DND-41 (cell line): ENCODE results near the gene AKAP5.

Experiments
- ATAC-seq: fragments of 200-7000 bp; cut with Tn5 transposase; 3 replicates; pipeline ENCODE4 v1.9.1; 2021; ENCODE audit warnings: low read depth; ENCODE audit not compliant: insufficient read depth
- DNase-seq: peaks from one replicate; pipeline ENCODE4 v3.0.0-alpha.2; 2020
- H2AFZ ChIP-seq: 2 replicates; pipeline ENCODE4 v1.6.0; 2012; ENCODE audit warnings: low read depth, low read length
- H3K27ac ChIP-seq: 2 replicates; pipeline ENCODE4 v1.5.1; 2012; ENCODE audit warnings: low read length, inconsistent platforms
- H3K27me3 ChIP-seq: fragments of 200-600 bp; sonication (generic); 2 replicates; pipeline ENCODE4 v1.6.0; 2012; ENCODE audit warnings: low read length, mild to moderate bottlenecking, inconsistent platforms; ENCODE audit not compliant: insufficient read depth, poor library complexity
- H3K36me3 ChIP-seq: 2 replicates; pipeline ENCODE4 v1.5.1; 2012; ENCODE audit warnings: low read length, inconsistent platforms; ENCODE audit not compliant: insufficient read depth
- H3K4me1 ChIP-seq: 2 replicates; pipeline ENCODE4 v1.5.1; 2012; ENCODE audit warnings: mild to moderate bottlenecking, low read length; ENCODE audit not compliant: insufficient read depth
- H3K4me2 ChIP-seq: 2 replicates; pipeline ENCODE4 v1.6.0; 2012; ENCODE audit warnings: mild to moderate bottlenecking, moderate library complexity, low read length, inconsistent platforms; ENCODE audit not compliant: insufficient read depth
- H3K4me3 ChIP-seq, 2 experiments: fragments of 200-600 bp in 1 of 2; shearing (Covaris generic) in 1 of 2; 2 replicates each; pipeline ENCODE4 v1.5.1; 2012 to 2016; ENCODE audit warnings: inconsistent platforms in 2 of 2, low read length in 2 of 2, mild to moderate bottlenecking in 2 of 2, low read depth in 1 of 2, moderate library complexity in 1 of 2
- H3K79me2 ChIP-seq: 2 replicates; pipeline ENCODE4 v1.6.0; 2012; ENCODE audit warnings: low read length, inconsistent platforms; ENCODE audit not compliant: insufficient read depth
- H3K9ac ChIP-seq: 2 replicates; pipeline ENCODE4 v1.6.0; 2012; ENCODE audit warnings: low read depth, mild to moderate bottlenecking, inconsistent platforms, low read length, moderate library complexity
- H3K9me3 ChIP-seq: 2 replicates; pipeline ENCODE4 v1.5.1; 2012; ENCODE audit warnings: low read length, moderate library complexity, mild to moderate bottlenecking, inconsistent platforms; ENCODE audit not compliant: insufficient read depth, severe bottlenecking
- H4K20me1 ChIP-seq: 2 replicates; pipeline ENCODE4 v1.6.0; 2012; ENCODE audit warnings: low read length; ENCODE audit not compliant: insufficient read depth
- CTCF ChIP-seq: IDR thresholded peaks from 2 replicates; pipeline ENCODE4 v1.5.1; 2012; ENCODE audit warnings: borderline replicate concordance, low read length, moderate library complexity, mild to moderate bottlenecking; ENCODE audit not compliant: poor library complexity, severe bottlenecking; ENCODE audit errors: extremely low read depth
- EZH2 ChIP-seq: IDR thresholded peaks from 3 replicates; pipeline ENCODE4 v1.6.1; 2012; ENCODE audit warnings: borderline replicate concordance, low read depth, mild to moderate bottlenecking, moderate library complexity, low read length, inconsistent platforms; ENCODE audit not compliant: severe bottlenecking

Gene AKAP5

GRCh38 chr14:64447876-64448670, 17.2 kb upstream of the AKAP5 start:
- Histone ChIP-seq H3K9me3 (no peaks in the 10 kb centered on the region), H2AFZ (no peak overlapping the region), H3K4me3 (no peak overlapping the region), H3K27ac (no peak overlapping the region), H3K27me3 (no peaks in the 10 kb centered on the region), H3K79me2 (no peaks in the 10 kb centered on the region), H4K20me1 (no peaks in the 10 kb centered on the region), H3K4me2 (no peak overlapping the region), H3K4me1 (no peaks in the 10 kb centered on the region), H3K36me3 (peaks cover 88% of the 10 kb centered on the region), H3K9ac (no peak overlapping the region)
- ATAC-seq (no peak), DNase-seq (no peak)
- TF ChIP-seq CTCF: no peak
- TF ChIP-seq EZH2: no peak

GRCh38 chr14:64450255-64450654, 15.0 kb upstream of the AKAP5 start:
- no peak overlapping the region for H3K27ac ChIP-seq
- H3K27me3 ChIP-seq: no peaks in the 10 kb centered on the region
- DNase-seq: no peak
- no peak for ATAC-seq
- H4K20me1 ChIP-seq: no peaks in the 10 kb centered on the region
- H3K36me3 ChIP-seq: peaks cover 88% of the 10 kb centered on the region
- H3K79me2 ChIP-seq: no peaks in the 10 kb centered on the region
- no peaks in the 10 kb centered on the region for H3K4me1 ChIP-seq
- H3K4me2 ChIP-seq: no peak overlapping the region
- no peaks in the 10 kb centered on the region for H3K9me3 ChIP-seq
- TF ChIP-seq CTCF (no peak), EZH2 (no peak)
- H3K4me3 ChIP-seq: no peak overlapping the region
- no peak overlapping the region for H2AFZ ChIP-seq
- H3K9ac ChIP-seq: no peak overlapping the region

GRCh38 chr14:64454671-64455070, 10.6 kb upstream of the AKAP5 start:
- DNase-seq: no peak
- Histone ChIP-seq H2AFZ (no peak overlapping the region), H3K4me2 (no peak overlapping the region), H4K20me1 (no peaks in the 10 kb centered on the region), H3K9ac (no peak overlapping the region), H3K36me3 (peaks cover 89% of the 10 kb centered on the region), H3K27me3 (no peaks in the 10 kb centered on the region), H3K4me1 (no peaks in the 10 kb centered on the region), H3K27ac (no peak overlapping the region), H3K79me2 (no peaks in the 10 kb centered on the region), H3K9me3 (no peaks in the 10 kb centered on the region), H3K4me3 (no peak overlapping the region)
- TF ChIP-seq EZH2 (no peak), CTCF (no peak)
- ATAC-seq: no peak
